K562 (cell line): ENCODE results near the gene TXNIP. TPM values are rescaled to one million over a fixed set of nuclear protein-coding genes. Genes with fewer than 3 reads are reported as not detected.

Experiments
- ARID1B ChIP-seq: fragments of 450-650 bp; IDR thresholded peaks from 2 replicates; pipeline ENCODE4 v1.6.1; 2016; ENCODE audit warnings: antibody characterized with exemption, mild to moderate bottlenecking, inconsistent platforms
- ESRRB ChIP-seq: fragments of 250-450 bp; sonication (Bioruptor Pico); IDR thresholded peaks from 2 replicates; pipeline ENCODE4 v1.5.0; 2020; ENCODE audit warnings: mild to moderate bottlenecking, moderate library complexity, borderline replicate concordance
- GABPA ChIP-seq: fragments of 200-800 bp; sonication (Bioruptor generic); conservative IDR thresholded peaks from 2 replicates; pipeline ENCODE4 v1.6.1; 2016; ENCODE audit warnings: low read depth, missing genetic modification characterization, missing compliant biosample characterization
- NR1H2 ChIP-seq: sonication (generic); formaldehyde crosslinking; IDR thresholded peaks from 2 replicates; pipeline ENCODE4 v1.4.0; 2020; ENCODE audit warnings: mild to moderate bottlenecking, missing genetic modification reagents
- PHF8 ChIP-seq: fragments of 200-600 bp; sonication (generic); IDR thresholded peaks from 2 replicates; pipeline ENCODE4 v1.6.1; 2012; ENCODE audit warnings: mixed run types, mild to moderate bottlenecking, inconsistent platforms, low read length, moderate library complexity, borderline replicate concordance
- RHOXF2B ChIP-seq: fragments of 250-450 bp; sonication (Bioruptor Pico); conservative IDR thresholded peaks from 2 replicates; pipeline ENCODE4 v1.5.1; 2021
- SMAD3 ChIP-seq: fragments of 450-650 bp; formaldehyde crosslinking; conservative IDR thresholded peaks from 2 replicates; pipeline ENCODE4 v1.4.0; 2020; ENCODE audit warnings: mild to moderate bottlenecking
- SOX6 ChIP-seq: fragments of 450-650 bp; IDR thresholded peaks from 2 replicates; pipeline ENCODE4 v1.6.1; 2014; ENCODE audit warnings: mild to moderate bottlenecking
- TAF1 ChIP-seq: IDR thresholded peaks from 2 replicates; pipeline ENCODE4 v1.6.1; 2011; ENCODE audit warnings: mild to moderate bottlenecking, low read length, moderate library complexity; ENCODE audit not compliant: insufficient read depth, control insufficient read depth, severe bottlenecking; ENCODE audit errors: extremely low read depth
- ZKSCAN8 ChIP-seq: fragments of 200-800 bp; sonication (Bioruptor generic); IDR thresholded peaks from 2 replicates; pipeline ENCODE4 v1.6.1; 2016; ENCODE audit warnings: missing genetic modification characterization, missing compliant biosample characterization
- ZNF436 ChIP-seq: fragments of 250-450, 450-650 bp; sonication (Bioruptor Pico); formaldehyde crosslinking; IDR thresholded peaks from 2 replicates; pipeline ENCODE4 v1.7.0; 2020; ENCODE audit warnings: mild to moderate bottlenecking
- ZNF551 ChIP-seq: fragments of 250-450 bp; sonication (Bioruptor Pico); IDR thresholded peaks from 2 replicates; pipeline ENCODE4 v1.5.0; 2021; ENCODE audit warnings: mild to moderate bottlenecking, moderate library complexity
- ZNF589 ChIP-seq: fragments of 200-800 bp; sonication (Bioruptor generic); IDR thresholded peaks from 2 replicates; pipeline ENCODE4 v1.6.1; 2016; ENCODE audit warnings: low read depth, missing genetic modification characterization, missing compliant biosample characterization
- ZNF717 ChIP-seq: fragments of 250-450 bp; sonication (Bioruptor Pico); IDR thresholded peaks from 2 replicates; pipeline ENCODE4 v1.5.0; 2021
- ZNF79 ChIP-seq: fragments of 250-450 bp; sonication (Bioruptor Pico); IDR thresholded peaks from 2 replicates; pipeline ENCODE4 v1.4.0; 2020; ENCODE audit warnings: low read depth, mild to moderate bottlenecking, moderate library complexity
- polyA plus RNA-seq, 8 experiments: library from polyadenylated mRNA; depleted of rRNA in 4 of 8; stranded (reverse) in 5 of 8; unstranded in 3 of 8; fragments of >200 nt; fragmentation: Nextera tagmentation in 2 of 8; fragmentation: Illumina TruSeq in 1 of 8; extraction: Ambion mirVana in 2 of 8; extraction: Trizol in 1 of 8; gene quantifications; 2 replicates each; pipeline versions ENCODE4 v1.2.1 to v1.2.3, GENCODE V29; 2011 to 2014; ENCODE audit warnings: inconsistent platforms in 1 of 8, missing spikeins in 1 of 8
- total RNA-seq, 7 experiments: library from RNA; depleted of rRNA in 6 of 7; stranded (reverse); fragments of >200 nt in 6 of 7; fragmentation: Illumina TruSeq in 2 of 7; extraction: Trizol in 2 of 7; gene quantifications; 2 replicates each; pipeline versions ENCODE4 v1.2.1 to v1.2.3, GENCODE V29; 2011 to 2021; ENCODE audit warnings: low replicate concordance in 1 of 7
- TF ChIP-seq, protein P1 (sequence below): fragments of 250-450 bp; sonication (Bioruptor Pico); IDR thresholded peaks from 2 replicates; pipeline ENCODE4 v1.8.0; 2021; ENCODE audit warnings: moderate library complexity, mild to moderate bottlenecking, inconsistent platforms
- TF ChIP-seq, protein P2 (sequence below), 2 experiments: fragments of 450-650 bp; IDR thresholded peaks; 2 replicates each; pipeline ENCODE4 v1.6.1; 2018; ENCODE audit warnings: mild to moderate bottlenecking in 2 of 2, low read depth in 1 of 2; ENCODE audit not compliant: partially characterized antibody in 2 of 2
- TF ChIP-seq, protein P3 (sequence below): sonication (generic); formaldehyde crosslinking; IDR thresholded peaks from 2 replicates; pipeline ENCODE4 v1.8.0; 2023; ENCODE audit warnings: mild to moderate bottlenecking, missing genetic modification reagents

The TXNIP gene
- total and polyA plus RNA-seq, 9 of the 15 experiments (the other 6 are each of a cell fraction or from before 2014, with no cell fraction given) = 120 to 499 (median 257) TPM

DNA sequence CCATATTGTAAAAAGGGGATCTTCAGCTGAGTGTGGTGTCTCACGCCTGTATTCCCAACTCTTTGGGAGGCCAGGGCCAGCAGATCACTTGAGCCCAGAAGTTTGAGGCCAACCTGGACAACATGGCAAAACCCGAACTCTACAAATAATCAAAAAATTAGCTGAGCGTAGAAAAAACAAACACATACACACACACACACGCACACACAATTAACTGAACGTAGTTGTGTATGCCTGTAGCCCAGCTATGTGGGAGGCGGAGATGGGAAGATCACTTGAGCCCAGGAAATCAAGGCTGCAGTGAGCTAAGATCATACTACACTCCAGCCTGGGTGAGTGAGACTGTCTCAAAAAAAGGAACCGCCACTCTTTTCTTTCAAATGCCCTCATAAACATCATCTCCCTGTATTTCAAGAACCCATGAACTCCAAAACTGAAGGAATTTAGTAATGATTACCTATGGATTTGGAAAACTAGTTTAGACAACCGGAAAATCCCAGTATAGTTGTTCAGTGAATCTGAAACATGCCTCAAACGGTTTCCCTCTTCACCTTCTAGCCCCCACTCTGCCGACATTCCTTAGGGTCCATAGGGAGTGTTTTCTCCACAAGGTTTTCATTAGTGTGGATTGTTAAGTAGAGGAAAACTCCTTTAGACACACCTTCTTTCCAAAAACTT is 4.5 kb downstream of the TXNIP start (continued):
- TF ChIP-seq ZNF589 (CRISPR knock-in tag) = peak; percentile 18; the same call in 1 of the 2 replicates
- peak; percentile 55 for TF ChIP-seq TAF1
- TF ChIP-seq ARID1B = 0 out of 2 replicates have a peak, but pooled peaks have one; percentile 5
- peak; percentile 99 for TF ChIP-seq RHOXF2B (CRISPR knock-in tag)
- 0 out of 2 replicates have a peak, but pooled peaks have one; percentile 4 for TF ChIP-seq ZNF79 (CRISPR knock-in tag)
- 0 out of 2 replicates have a peak, but pooled peaks have one; percentile 13 for TF ChIP-seq GABPA
- TF ChIP-seq NR1H2 = no peak
- TF ChIP-seq ZNF717 (CRISPR knock-in tag) = peak; percentile 86
- TF ChIP-seq, protein P1, sequence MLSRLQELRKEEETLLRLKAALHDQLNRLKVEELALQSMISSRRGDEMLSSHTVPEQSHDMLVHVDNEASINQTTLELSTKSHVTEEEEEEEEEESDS = no peak
- TF ChIP-seq PHF8 = no peak
- peak; percentile 97 for TF ChIP-seq ESRRB (CRISPR knock-in tag)
- peak; percentile 97 for TF ChIP-seq ZNF551
- TF ChIP-seq SMAD3 = peak; percentile 85
- TF ChIP-seq, protein P2, sequence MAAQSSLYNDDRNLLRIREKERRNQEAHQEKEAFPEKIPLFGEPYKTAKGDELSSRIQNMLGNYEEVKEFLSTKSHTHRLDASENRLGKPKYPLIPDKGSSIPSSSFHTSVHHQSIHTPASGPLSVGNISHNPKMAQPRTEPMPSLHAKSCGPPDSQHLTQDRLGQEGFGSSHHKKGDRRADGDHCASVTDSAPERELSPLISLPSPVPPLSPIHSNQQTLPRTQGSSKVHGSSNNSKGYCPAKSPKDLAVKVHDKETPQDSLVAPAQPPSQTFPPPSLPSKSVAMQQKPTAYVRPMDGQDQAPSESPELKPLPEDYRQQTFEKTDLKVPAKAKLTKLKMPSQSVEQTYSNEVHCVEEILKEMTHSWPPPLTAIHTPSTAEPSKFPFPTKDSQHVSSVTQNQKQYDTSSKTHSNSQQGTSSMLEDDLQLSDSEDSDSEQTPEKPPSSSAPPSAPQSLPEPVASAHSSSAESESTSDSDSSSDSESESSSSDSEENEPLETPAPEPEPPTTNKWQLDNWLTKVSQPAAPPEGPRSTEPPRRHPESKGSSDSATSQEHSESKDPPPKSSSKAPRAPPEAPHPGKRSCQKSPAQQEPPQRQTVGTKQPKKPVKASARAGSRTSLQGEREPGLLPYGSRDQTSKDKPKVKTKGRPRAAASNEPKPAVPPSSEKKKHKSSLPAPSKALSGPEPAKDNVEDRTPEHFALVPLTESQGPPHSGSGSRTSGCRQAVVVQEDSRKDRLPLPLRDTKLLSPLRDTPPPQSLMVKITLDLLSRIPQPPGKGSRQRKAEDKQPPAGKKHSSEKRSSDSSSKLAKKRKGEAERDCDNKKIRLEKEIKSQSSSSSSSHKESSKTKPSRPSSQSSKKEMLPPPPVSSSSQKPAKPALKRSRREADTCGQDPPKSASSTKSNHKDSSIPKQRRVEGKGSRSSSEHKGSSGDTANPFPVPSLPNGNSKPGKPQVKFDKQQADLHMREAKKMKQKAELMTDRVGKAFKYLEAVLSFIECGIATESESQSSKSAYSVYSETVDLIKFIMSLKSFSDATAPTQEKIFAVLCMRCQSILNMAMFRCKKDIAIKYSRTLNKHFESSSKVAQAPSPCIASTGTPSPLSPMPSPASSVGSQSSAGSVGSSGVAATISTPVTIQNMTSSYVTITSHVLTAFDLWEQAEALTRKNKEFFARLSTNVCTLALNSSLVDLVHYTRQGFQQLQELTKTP (IDR thresholded peaks at IDR 0.05; ENCODE audit: low read depth in 1 of 2, partially characterized antibody in 2 of 2) = peak; percentile 21 to 63
- no peak; the same call in 1 of the 2 replicates for TF ChIP-seq ZKSCAN8 (CRISPR knock-in tag)
- TF ChIP-seq, protein P3, sequence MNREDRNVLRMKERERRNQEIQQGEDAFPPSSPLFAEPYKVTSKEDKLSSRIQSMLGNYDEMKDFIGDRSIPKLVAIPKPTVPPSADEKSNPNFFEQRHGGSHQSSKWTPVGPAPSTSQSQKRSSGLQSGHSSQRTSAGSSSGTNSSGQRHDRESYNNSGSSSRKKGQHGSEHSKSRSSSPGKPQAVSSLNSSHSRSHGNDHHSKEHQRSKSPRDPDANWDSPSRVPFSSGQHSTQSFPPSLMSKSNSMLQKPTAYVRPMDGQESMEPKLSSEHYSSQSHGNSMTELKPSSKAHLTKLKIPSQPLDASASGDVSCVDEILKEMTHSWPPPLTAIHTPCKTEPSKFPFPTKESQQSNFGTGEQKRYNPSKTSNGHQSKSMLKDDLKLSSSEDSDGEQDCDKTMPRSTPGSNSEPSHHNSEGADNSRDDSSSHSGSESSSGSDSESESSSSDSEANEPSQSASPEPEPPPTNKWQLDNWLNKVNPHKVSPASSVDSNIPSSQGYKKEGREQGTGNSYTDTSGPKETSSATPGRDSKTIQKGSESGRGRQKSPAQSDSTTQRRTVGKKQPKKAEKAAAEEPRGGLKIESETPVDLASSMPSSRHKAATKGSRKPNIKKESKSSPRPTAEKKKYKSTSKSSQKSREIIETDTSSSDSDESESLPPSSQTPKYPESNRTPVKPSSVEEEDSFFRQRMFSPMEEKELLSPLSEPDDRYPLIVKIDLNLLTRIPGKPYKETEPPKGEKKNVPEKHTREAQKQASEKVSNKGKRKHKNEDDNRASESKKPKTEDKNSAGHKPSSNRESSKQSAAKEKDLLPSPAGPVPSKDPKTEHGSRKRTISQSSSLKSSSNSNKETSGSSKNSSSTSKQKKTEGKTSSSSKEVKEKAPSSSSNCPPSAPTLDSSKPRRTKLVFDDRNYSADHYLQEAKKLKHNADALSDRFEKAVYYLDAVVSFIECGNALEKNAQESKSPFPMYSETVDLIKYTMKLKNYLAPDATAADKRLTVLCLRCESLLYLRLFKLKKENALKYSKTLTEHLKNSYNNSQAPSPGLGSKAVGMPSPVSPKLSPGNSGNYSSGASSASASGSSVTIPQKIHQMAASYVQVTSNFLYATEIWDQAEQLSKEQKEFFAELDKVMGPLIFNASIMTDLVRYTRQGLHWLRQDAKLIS (CRISPR knock-in tag) = peak; percentile 54; the same call in 1 of the 2 replicates
- TF ChIP-seq SOX6 = peak; percentile 8; the same call in 1 of the 2 replicates
- TF ChIP-seq ZNF436 (CRISPR knock-in tag) = peak; percentile 79; the same call in 1 of the 2 replicates
